GM12864 (cell line): ENCODE results near the gene SPDYC.
A peak's percentile ranks its signal among the peaks of the same experiment; 100 is the strongest.

Source experiments
- DNase-seq: peaks from one replicate; pipeline ENCODE4 v3.0.0-alpha.2; 2011; ENCODE audit warnings: low read depth
- H3K4me3 ChIP-seq: 2 replicates; pipeline ENCODE4 v1.5.1; 2011; ENCODE audit warnings: mild to moderate bottlenecking, low read depth, low read length, control low read depth
- TF ChIP-seq, protein P1 (sequence below): IDR thresholded peaks from 2 replicates; pipeline ENCODE4 v1.5.1; 2011; ENCODE audit warnings: low read depth, mild to moderate bottlenecking, moderate library complexity, low read length, control low read depth, inconsistent platforms; ENCODE audit errors: missing control alignments

SPDYC gene

DNA sequence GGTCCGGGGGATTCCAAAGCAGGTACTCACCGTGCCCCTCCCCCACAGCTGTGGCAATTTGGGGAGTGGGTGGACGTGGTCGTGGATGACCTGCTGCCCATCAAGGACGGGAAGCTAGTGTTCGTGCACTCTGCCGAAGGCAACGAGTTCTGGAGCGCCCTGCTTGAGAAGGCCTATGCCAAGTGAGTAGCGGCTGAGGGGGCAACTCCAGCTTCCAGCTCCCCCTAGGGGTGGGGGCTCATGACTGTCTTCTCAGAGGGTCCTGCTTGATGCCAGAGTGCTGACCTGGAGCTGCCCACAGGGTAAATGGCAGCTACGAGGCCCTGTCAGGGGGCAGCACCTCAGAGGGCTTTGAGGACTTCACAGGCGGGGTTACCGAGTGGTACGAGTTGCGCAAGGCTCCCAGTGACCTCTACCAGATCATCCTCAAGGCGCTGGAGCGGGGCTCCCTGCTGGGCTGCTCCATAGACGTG, 15.9 kb downstream of the SPDYC start:
- no peak for DNase-seq
- TF ChIP-seq, protein P1, sequence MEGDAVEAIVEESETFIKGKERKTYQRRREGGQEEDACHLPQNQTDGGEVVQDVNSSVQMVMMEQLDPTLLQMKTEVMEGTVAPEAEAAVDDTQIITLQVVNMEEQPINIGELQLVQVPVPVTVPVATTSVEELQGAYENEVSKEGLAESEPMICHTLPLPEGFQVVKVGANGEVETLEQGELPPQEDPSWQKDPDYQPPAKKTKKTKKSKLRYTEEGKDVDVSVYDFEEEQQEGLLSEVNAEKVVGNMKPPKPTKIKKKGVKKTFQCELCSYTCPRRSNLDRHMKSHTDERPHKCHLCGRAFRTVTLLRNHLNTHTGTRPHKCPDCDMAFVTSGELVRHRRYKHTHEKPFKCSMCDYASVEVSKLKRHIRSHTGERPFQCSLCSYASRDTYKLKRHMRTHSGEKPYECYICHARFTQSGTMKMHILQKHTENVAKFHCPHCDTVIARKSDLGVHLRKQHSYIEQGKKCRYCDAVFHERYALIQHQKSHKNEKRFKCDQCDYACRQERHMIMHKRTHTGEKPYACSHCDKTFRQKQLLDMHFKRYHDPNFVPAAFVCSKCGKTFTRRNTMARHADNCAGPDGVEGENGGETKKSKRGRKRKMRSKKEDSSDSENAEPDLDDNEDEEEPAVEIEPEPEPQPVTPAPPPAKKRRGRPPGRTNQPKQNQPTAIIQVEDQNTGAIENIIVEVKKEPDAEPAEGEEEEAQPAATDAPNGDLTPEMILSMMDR, result peak; percentile 30
- no peak overlapping the region for H3K4me3 ChIP-seq

DNA sequence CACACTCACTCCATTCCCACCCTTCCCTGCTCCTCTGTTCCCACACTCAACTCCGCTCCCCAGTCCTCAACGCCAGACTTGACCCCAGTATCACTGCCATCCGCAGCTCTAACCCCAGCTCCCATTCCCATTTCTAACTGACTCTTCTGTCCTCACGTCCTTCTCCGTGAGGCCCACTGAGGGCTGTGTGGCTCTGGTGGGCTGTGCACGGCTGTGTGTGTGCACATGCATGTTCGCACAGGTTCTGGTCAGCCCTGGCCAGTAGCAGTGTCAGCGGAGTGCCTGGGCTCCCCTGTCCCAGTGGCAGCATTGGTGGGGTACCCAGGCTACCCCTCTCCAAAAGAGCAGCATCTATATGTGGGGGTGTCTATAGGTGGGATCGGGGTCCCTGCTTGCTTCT, 16.7 kb downstream of the SPDYC start:
- DNase-seq, result no peak
- no peak overlapping the region for H3K4me3 ChIP-seq
- TF ChIP-seq, protein P1, result no peak

DNA sequence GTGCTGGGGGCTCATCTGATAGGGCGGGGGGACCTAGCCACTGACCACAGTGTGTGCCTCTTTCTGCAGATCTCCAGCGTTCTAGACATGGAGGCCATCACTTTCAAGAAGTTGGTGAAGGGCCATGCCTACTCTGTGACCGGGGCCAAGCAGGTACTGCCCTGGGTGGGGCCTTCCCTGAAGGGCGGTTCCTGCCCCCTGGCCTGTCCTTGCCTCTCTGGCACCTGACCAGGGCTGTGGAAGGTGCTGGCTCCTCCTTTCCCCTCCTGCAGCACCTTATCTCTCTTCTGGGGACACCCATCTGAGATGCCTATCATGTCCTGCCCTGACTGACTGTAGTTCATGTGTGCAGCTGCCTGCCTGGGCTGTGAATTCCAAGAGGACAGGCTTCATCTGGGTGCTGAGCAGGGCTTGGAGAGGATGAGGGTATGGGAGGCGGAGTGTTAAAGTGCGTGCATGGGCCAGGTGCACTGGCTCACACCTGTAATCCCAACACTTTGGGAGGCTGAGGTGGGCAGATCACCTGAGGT, 17.2 kb downstream of the SPDYC start:
- TF ChIP-seq, protein P1, result no peak

DNA sequence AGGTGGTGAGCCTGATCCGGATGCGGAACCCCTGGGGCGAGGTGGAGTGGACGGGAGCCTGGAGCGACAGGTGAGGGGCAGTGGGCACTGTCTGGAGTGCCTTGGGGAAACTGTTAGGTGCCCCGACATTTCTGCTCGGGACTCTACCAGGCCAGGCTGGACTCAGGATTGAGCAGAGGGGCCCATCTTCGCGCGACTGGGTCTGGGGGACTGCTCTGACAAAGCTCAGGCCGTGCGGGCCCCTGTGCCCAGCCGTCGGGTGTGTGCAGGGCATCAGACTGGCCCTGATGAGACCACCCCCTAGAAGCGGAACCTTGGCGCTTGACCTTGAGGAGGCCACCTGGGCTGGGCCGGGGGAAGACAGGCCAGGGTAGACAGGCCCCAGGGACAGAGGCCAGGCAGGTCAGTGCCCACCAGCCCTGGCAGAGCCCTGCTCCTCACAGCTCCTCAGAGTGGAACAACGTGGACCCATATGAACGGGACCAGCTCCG, 18.0 kb downstream of the SPDYC start:
- DNase-seq, result no peak
- H3K4me3 ChIP-seq, result no peak overlapping the region
- TF ChIP-seq, protein P1, result no peak

More for the DNA sequence above, 17.2 kb downstream of the SPDYC start:
- no peak overlapping the region for H3K4me3 ChIP-seq
- DNase-seq, result no peak

DNA sequence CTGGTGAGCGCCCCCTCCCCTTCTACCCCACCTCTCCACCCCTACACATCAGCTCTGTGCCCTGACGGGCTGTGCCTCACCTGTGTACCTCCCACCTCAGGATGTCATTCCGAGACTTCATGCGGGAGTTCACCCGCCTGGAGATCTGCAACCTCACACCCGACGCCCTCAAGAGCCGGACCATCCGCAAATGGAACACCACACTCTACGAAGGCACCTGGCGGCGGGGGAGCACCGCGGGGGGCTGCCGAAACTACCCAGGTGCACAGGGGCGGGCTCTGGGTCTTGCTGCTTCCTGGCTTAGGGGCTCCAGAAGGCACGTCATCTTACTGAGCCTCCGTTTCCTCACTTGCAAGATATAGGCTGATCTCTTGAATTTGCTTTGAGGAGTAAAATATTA, 18.5 kb downstream of the SPDYC start:
- H3K4me3 ChIP-seq, result no peak overlapping the region
- TF ChIP-seq, protein P1, result no peak
- no peak for DNase-seq

DNA sequence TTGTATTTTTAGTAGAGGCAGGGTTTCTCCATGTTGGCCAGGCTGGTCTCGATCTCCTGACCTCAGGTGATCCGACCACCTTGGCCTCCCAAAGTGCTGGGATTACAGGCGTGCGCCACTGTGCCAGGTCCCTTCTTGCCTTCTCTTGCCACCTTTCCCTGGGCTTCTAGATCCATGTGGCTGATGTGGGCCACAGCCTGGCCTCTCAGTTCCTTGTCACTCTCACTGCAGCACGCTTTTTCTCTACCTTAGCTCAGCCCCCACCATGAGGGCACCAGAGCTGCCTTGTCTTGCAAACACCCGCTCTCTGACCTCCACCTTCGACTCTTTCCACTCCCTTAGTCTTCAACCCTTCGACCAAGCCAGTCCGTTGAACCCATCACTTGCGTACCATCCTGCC, 19.2 kb downstream of the SPDYC start:
- DNase-seq, result no peak
- H3K4me3 ChIP-seq, result no peak overlapping the region
- TF ChIP-seq, protein P1, result no peak

DNA sequence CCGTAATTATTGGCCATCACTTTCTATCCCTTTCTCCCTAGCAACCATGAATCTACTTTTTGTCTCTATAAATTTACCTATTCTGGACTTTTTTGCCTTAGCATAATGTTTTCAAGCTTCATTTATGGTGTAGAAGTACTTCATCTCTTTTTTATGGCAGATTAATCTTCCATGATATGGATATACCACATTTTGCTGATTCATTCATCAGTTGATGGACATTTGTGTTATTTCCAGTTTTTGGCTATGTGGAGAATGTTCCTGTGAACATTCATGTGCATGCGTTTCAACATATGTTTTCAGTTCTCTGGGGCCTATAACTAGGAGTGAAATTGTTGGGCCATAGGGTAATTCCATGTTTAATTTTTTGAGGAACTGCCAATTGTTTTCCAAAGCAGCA, 24.5 kb downstream of the SPDYC start:
- DNase-seq, result no peak
- TF ChIP-seq, protein P1, result no peak
- no peak overlapping the region for H3K4me3 ChIP-seq
